Duodenal mucosa (tissue), 2 donors: ENCODE results near the gene RNF31.

ENCODE experiments used
- H3K27ac ChIP-seq: one replicate; pipeline ENCODE4 v1.7.0; 2013; ENCODE audit warnings: low read depth, low read length
- H3K27me3 ChIP-seq, 2 donors: one replicate each; pipeline ENCODE4 v1.7.0; 2013; ENCODE audit warnings: low read length in 2 of 2, control low read depth in 1 of 2; ENCODE audit not compliant: insufficient read depth in 2 of 2, control insufficient read depth in 1 of 2
- H3K36me3 ChIP-seq, 2 donors: one replicate each; pipeline ENCODE4 v1.7.0; 2013; ENCODE audit warnings: low read length in 2 of 2, control low read depth in 1 of 2; ENCODE audit not compliant: insufficient read depth in 2 of 2, control insufficient read depth in 1 of 2
- H3K4me1 ChIP-seq, 2 donors: one replicate each; pipeline ENCODE4 v1.7.0; 2013; ENCODE audit warnings: low read length in 2 of 2, control low read depth in 1 of 2; ENCODE audit not compliant: insufficient read depth in 2 of 2, control insufficient read depth in 1 of 2
- H3K4me3 ChIP-seq, 2 donors: one replicate each; pipeline ENCODE4 v1.7.0; 2013; ENCODE audit warnings: low read length in 2 of 2, low read depth in 1 of 2
- H3K9ac ChIP-seq, 2 donors: one replicate each; pipeline ENCODE4 v1.7.0; 2013; ENCODE audit warnings: low read length in 2 of 2, low read depth in 1 of 2
- H3K9me3 ChIP-seq, 2 donors: one replicate each; pipeline ENCODE4 v1.7.0; 2013; ENCODE audit warnings: low read length in 2 of 2, control low read depth in 1 of 2; ENCODE audit not compliant: control insufficient read depth in 1 of 2

The RNF31 gene

GRCh38 chr14:24130717-24131548, 16.4 kb upstream of the RNF31 start:
- Histone ChIP-seq H3K27me3 (no peaks in the 10 kb centered on the region), H3K9me3 (no peaks in the 10 kb centered on the region), H3K4me3 (no peak overlapping the region), H3K9ac (no peak overlapping the region), H3K36me3 (no peaks in the 10 kb centered on the region), H3K27ac (no peak overlapping the region), H3K4me1 (peaks cover 7 to 19% of the 10 kb centered on the region in 2 donors)

DNA sequence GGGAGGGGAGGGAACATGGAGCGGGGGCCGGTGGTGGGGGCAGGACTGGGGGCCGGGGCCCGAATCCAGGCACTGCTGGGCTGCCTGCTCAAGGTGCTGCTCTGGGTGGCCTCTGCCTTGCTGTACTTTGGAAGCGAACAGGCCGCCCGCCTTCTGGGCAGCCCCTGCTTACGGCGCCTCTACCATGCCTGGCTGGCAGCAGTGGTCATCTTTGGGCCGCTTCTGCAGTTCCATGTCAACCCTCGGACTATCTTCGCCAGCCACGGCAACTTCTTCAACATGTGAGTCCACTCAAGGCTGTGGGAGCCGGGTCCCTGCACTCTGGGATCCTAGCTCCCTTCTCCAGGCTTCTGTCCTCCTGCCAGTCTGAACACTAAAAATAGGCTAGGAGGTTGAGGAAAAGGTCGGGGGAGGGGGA, 15.7 kb upstream of the RNF31 start:
- H3K27me3 ChIP-seq: no peaks in the 10 kb centered on the region
- peaks cover 8 to 21% of the 10 kb centered on the region in 2 donors for H3K4me1 ChIP-seq
- no peak overlapping the region for H3K27ac ChIP-seq
- H3K9ac ChIP-seq: no peak overlapping the region
- H3K9me3 ChIP-seq: no peaks in the 10 kb centered on the region
- H3K36me3 ChIP-seq: no peaks in the 10 kb centered on the region
- no peak overlapping the region for H3K4me3 ChIP-seq

GRCh38 chr14:24132061-24132685, 15.1 kb upstream of the RNF31 start:
- H3K36me3 ChIP-seq: peaks cover 0 to under 1% of the 10 kb centered on the region in 2 donors
- no peak overlapping the region for H3K27ac ChIP-seq
- no peak overlapping the region for H3K4me3 ChIP-seq
- H3K4me1 ChIP-seq: peaks cover 14 to 27% of the 10 kb centered on the region in 2 donors
- no peak overlapping the region for H3K9ac ChIP-seq
- no peaks in the 10 kb centered on the region for H3K27me3 ChIP-seq
- H3K9me3 ChIP-seq: no peaks in the 10 kb centered on the region

DNA sequence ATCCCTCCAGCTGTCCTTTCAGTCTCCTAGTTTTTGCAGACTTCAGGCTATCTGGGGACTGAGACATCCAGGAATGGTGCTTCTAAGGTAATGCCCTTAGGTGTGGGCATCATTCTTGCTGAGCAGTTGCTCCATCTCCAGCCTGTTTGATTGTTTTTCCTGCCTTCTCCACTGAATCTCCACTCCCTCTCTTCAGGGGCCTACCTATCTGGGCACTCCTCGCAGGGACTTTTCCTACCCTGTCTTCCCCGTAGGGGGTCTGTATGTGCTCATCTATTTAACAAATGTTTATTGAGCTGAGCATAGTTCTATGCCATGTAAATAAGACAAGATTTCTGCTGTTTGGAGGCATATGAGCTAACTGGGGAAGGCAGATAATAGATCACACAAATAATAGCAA, 14.3 kb upstream of the RNF31 start:
- H3K9me3 ChIP-seq: no peaks in the 10 kb centered on the region
- H3K4me3 ChIP-seq: no peak overlapping the region
- H3K4me1 ChIP-seq: peaks cover 22 to 35% of the 10 kb centered on the region in 2 donors
- peaks cover 7 to 8% of the 10 kb centered on the region in 2 donors for H3K36me3 ChIP-seq
- no peak overlapping the region for H3K27ac ChIP-seq
- no peaks in the 10 kb centered on the region for H3K27me3 ChIP-seq
- no peak overlapping the region for H3K9ac ChIP-seq

DNA sequence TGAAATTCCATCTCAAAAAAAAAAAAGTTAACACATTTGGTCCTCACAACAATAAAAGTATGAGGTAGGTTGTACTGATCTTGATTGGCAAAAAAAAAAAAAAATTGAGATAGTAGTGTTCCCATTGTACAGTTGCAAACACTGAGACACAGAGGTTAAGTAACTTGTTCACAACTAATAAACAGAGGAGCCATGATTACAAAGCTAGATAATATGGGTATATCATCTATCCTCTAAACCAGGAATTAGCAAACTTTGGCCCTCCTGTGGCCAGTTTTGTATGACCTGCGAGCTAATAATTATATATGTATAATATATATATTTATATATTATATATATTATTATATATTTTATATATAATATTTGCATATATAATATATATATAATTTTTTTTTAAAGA, 13.6 kb upstream of the RNF31 start:
- Histone ChIP-seq H3K4me3 (no peak overlapping the region), H3K27ac (no peak overlapping the region), H3K36me3 (peaks cover 15% of the 10 kb centered on the region in 2 donors), H3K9me3 (no peaks in the 10 kb centered on the region), H3K4me1 (peaks cover 30 to 43% of the 10 kb centered on the region in 2 donors), H3K27me3 (no peaks in the 10 kb centered on the region), H3K9ac (no peak overlapping the region)

DNA sequence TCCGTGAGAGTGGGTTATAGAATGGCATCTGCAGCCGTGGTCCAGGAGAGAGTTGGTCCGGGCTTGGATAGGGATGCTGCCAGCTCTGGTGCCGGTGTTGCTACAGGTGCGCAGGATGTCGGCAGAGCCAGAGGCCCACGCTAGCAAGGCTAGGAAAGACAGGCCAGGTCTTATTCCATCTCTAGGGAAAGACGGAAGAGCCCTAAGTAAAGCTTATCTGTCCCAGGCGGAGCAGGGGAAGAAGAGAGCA, 11.8 kb upstream of the RNF31 start:
- Histone ChIP-seq H3K36me3 (peaks cover 24% of the 10 kb centered on the region in 2 donors), H3K4me3 (peak overlapping the region; percentile 67 to 79), H3K27me3 (no peaks in the 10 kb centered on the region), H3K9me3 (no peaks in the 10 kb centered on the region), H3K4me1 (peaks cover 41 to 49% of the 10 kb centered on the region in 2 donors), H3K9ac (peak overlapping the region; percentile 29 to 91), H3K27ac (peak overlapping the region; percentile 47)

GRCh38 chr14:24135834-24136683, 11.2 kb upstream of the RNF31 start, which contains the start of gene PSME1:
Gene PSME1, plus strand, starts transcription at chr14:24136194. Its CDS starts 69 bp downstream, at chr14:24136263.
- H3K9ac ChIP-seq: peak within 1 kb of the TSS; percentile 77 to 94
- H3K27ac ChIP-seq: peak within 1 kb of the TSS; percentile 84
- H3K36me3 ChIP-seq: peaks cover 24% of the 10 kb centered on the region in 2 donors
- H3K4me3 ChIP-seq: peak within 1 kb of the TSS; percentile 86 to 88
- H3K9me3 ChIP-seq: no peaks in the 10 kb centered on the region
- no peaks in the 10 kb centered on the region for H3K27me3 ChIP-seq
- H3K4me1 ChIP-seq: peaks cover 41 to 52% of the 10 kb centered on the region in 2 donors

DNA sequence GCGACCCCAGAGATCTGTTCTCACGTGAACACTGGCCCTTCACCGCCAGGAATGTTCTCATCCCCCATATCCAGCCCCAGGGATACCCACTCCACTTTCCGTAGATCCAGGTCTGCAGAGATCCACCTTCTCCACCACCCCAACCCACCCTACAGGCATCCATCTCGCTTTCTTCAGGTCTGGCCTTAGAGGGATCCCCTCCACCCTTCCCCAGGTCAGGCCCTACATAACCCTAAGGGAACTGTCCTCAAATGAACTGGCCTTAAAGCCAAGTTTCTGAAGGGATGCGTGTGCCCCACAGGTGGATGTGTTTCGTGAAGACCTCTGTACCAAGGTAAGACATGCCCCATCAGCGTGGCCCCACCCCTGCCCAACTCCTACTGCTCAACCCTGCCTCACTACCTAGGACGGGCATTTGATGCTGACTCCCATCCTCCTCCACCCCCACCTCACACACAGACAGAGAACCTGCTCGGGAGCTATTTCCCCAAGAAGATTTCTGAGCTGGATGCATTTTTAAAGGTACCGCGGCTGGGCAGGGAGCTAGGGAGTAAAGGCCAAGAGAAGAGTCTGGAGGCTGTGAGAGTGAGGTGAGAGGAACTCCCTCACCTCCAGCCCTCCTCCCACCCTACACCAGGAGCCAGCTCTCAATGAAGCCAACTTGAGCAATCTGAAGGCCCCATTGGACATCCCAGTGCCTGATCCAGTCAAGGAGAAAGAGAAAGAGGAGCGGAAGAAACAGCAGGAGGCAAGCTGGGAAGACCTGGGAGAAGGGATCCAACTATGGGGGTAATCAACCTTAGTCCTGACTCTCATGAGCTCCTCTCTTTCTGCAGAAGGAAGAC, 10.4 kb upstream of the RNF31 start:
- H3K27ac ChIP-seq: peak overlapping the region; percentile 84
- peak overlapping the region; percentile 77 to 94 for H3K9ac ChIP-seq
- H3K4me1 ChIP-seq: peaks cover 42 to 52% of the 10 kb centered on the region in 2 donors
- H3K27me3 ChIP-seq: no peaks in the 10 kb centered on the region
- H3K36me3 ChIP-seq: peaks cover 24% of the 10 kb centered on the region in 2 donors
- peak overlapping the region; percentile 86 to 88 for H3K4me3 ChIP-seq
- no peaks in the 10 kb centered on the region for H3K9me3 ChIP-seq

DNA sequence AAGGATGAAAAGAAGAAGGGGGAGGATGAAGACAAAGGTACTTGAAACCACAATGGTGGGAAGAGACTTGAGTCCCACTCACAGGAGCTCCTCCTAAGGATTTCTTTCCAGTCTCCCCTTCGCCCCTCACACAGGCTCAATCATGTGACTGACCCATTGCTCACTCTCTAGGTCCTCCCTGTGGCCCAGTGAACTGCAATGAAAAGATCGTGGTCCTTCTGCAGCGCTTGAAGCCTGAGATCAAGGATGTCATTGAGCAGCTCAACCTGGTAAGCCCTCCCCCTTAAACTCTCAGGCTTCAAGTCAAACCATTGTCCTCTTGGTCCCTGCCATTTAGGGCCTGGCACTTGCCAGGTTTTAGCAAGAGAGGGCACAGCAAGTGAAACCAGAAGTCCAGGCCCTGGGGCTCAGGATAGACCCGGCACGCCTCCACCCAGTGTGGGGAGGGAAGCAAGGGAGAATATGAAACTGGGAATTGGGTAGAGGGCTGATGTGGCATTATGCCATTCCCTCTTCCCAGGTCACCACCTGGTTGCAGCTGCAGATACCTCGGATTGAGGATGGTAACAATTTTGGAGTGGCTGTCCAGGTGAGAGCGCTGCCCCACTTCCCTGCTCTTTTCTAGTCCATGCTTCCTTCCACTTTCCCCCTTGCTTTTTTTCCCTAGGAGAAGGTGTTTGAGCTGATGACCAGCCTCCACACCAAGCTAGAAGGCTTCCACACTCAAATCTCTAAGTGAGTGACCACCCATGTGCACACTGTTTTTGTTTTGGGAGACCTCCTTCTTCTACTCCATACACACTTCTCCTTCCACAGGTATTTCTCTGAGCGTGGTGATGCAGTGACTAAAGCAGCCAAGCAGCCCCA, 9.5 kb upstream of the RNF31 start:
- no peaks in the 10 kb centered on the region for H3K9me3 ChIP-seq
- no peak overlapping the region for H3K27ac ChIP-seq
- peak overlapping the region; percentile 86 to 88 for H3K4me3 ChIP-seq
- peaks cover 47 to 50% of the 10 kb centered on the region in 2 donors for H3K4me1 ChIP-seq
- H3K9ac ChIP-seq: peak overlapping the region; percentile 77 to 94
- H3K27me3 ChIP-seq: no peaks in the 10 kb centered on the region
- peaks cover 24 to 26% of the 10 kb centered on the region in 2 donors for H3K36me3 ChIP-seq
